Gastrocnemius medialis (tissue), 4 donors: ENCODE data around the gene DEFB129.

Source experiments
- POLR2A ChIP-seq, 2 donors: fragments of 450-650 bp; IDR thresholded peaks; one replicate each; pipeline ENCODE4 v1.6.1; 2017; ENCODE audit warnings: antibody characterized with exemption in 2 of 2, mild to moderate bottlenecking in 2 of 2, moderate library complexity in 2 of 2
- TF ChIP-seq, protein P1 (sequence below), 5 experiments: fragments of 450-650 bp in 3 of 5; fragments of 200-600 bp in 2 of 5; sonication (generic) in 2 of 5; IDR thresholded peaks in 4 of 5; conservative IDR thresholded peaks in 1 of 5; 1 replicate in 4 of 5; 2 replicates in 1 of 5; pipeline ENCODE4 v1.5.1; 2016 to 2019; ENCODE audit warnings: antibody characterized with exemption in 5 of 5, mild to moderate bottlenecking in 3 of 5, moderate library complexity in 3 of 5

DNA sequence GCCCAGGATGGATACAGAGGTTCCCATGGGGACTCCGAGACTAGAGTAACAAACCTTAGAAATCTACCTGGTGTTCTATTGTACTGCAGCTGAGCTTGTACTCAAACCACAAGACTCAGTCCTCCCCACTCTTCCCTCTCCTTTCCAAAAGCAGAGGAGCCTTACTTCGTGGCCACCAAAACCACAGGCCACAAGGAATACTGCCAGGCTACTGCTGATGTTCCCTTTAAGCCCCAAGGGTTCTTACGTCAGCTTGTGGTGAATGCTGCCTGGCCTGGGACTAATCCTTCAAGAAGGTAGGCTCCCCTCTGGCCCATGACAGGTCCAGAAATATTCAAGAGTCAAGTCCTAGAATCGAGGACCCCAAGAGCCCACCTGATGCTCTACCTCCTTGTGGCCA lies 27.1 kb upstream of the DEFB129 start:
- TF ChIP-seq POLR2A (IDR thresholded peaks at IDR 0.05): no peak
- TF ChIP-seq, protein P1, sequence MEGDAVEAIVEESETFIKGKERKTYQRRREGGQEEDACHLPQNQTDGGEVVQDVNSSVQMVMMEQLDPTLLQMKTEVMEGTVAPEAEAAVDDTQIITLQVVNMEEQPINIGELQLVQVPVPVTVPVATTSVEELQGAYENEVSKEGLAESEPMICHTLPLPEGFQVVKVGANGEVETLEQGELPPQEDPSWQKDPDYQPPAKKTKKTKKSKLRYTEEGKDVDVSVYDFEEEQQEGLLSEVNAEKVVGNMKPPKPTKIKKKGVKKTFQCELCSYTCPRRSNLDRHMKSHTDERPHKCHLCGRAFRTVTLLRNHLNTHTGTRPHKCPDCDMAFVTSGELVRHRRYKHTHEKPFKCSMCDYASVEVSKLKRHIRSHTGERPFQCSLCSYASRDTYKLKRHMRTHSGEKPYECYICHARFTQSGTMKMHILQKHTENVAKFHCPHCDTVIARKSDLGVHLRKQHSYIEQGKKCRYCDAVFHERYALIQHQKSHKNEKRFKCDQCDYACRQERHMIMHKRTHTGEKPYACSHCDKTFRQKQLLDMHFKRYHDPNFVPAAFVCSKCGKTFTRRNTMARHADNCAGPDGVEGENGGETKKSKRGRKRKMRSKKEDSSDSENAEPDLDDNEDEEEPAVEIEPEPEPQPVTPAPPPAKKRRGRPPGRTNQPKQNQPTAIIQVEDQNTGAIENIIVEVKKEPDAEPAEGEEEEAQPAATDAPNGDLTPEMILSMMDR (IDR thresholded peaks at IDR 0.05 in 4 of 5, conservative IDR thresholded peaks at IDR 0.05 in 1 of 5): no peak
